Pancreas (tissue), 10 donors: ENCODE results near the gene WDR27. TPM values are rescaled to one million over a fixed set of nuclear protein-coding genes. Genes with fewer than 3 reads are reported as not detected.

Source experiments
- ATAC-seq, 4 donors: fragments of 200-7000 bp; cut with Tn5 transposase; one replicate each; pipeline versions ENCODE4 v1.8.0 to v1.9.1; 2020; ENCODE audit warnings: mild to moderate bottlenecking in 4 of 4, moderate library complexity in 4 of 4
- DNase-seq, 6 donors: peaks; one replicate each; pipeline ENCODE4 v3.0.0-alpha.2; 2020
- FAIRE-seq: peaks from 2 replicates; lab custom pipeline; 2012; peaks lifted over from hg19 to GRCh38; lab: Jason Lieb, UNC
- H3K27ac ChIP-seq, 4 donors: fragments of 200-600 bp; sonication (generic); 1 replicate in 3 of 4; 2 replicates in 1 of 4; pipeline versions ENCODE4 v1.5.0 to v1.8.0; 2020
- H3K27me3 ChIP-seq, 4 donors: fragments of 200-600 bp; one replicate each; pipeline ENCODE4 v1.8.0; 2021
- H3K36me3 ChIP-seq, 3 donors: fragments of 200-600 bp; sonication (generic) in 1 of 3; one replicate each; pipeline versions ENCODE4 v1.5.0 to v1.8.0; 2020 to 2021
- H3K4me1 ChIP-seq, 3 donors: fragments of 200-600 bp; one replicate each; pipeline ENCODE4 v1.8.0; 2021
- H3K4me3 ChIP-seq, 4 donors: fragments of 200-600 bp; sonication (generic) in 2 of 4; one replicate each; pipeline versions ENCODE4 v1.5.0 to v1.8.0; 2020 to 2021
- H3K9me3 ChIP-seq, 4 donors: fragments of 200-600 bp; one replicate each; pipeline ENCODE4 v1.8.0; 2021
- WGBS, 2 donors: extraction: QIAGEN DNeasy Blood & Tissue Kit; methylation state at CpG; one replicate each; pipeline ENCODE4 v1.1.7; 2013; 5-methylcytosine and 5-hydroxymethylcytosine counted together
- intact Hi-C, 3 donors: fragments of 100-400 bp; cut with DNase I; formaldehyde crosslinking; loops; one replicate each; pipeline versions ENCODE4 v1.11.1 to v1.14.2; 2022
- polyA plus RNA-seq, 2 donors: library from polyadenylated mRNA; stranded (reverse); fragments of 200-250 nt; gene quantifications; one replicate each; pipeline ENCODE4 v1.2.3, GENCODE V29; 2013
- total RNA-seq, 6 donors: library from RNA; stranded (reverse); fragmentation: NEBNext Ultra II Directional in 4 of 6; extraction: Animal tissue kit (Norgen Biotek cat#: 25700) in 4 of 6; gene quantifications; one replicate each; pipeline versions ENCODE4 v1.2.1 to v1.2.4, GENCODE V29; 2021 to 2023
- TF ChIP-seq, protein P1 (sequence below), 4 donors: fragments of 200-600 bp; sonication (generic) in 3 of 4; IDR thresholded peaks; one replicate each; pipeline versions ENCODE4 v1.5.0 to v1.8.0; 2021; ENCODE audit warnings: antibody characterized with exemption in 4 of 4
- donor health status: healthy with polysubstance abuse.
- donor health status: DM: no; HTN: no; CAD: no; lungs with moderate emphysema.
- donor health status: DM: no; HTN: no; CAD: no.
- donor health status: control.
- donor health status: control.
- donor health status: Bipolar disorder and iron deficiency.
- donor health status: DM: yes; HTN: yes; CAD: no.
- donor health status: DM: no; HTN: no; CAD: no.
- donor health status: DM: no; HTN: no; CAD: no.
- donor health status: DM: yes; HTN: yes; CAD: no.

The WDR27 gene
- total and polyA plus RNA-seq, 8 donors, result 9.6 to 43.1 (median 16.4) TPM

DNA sequence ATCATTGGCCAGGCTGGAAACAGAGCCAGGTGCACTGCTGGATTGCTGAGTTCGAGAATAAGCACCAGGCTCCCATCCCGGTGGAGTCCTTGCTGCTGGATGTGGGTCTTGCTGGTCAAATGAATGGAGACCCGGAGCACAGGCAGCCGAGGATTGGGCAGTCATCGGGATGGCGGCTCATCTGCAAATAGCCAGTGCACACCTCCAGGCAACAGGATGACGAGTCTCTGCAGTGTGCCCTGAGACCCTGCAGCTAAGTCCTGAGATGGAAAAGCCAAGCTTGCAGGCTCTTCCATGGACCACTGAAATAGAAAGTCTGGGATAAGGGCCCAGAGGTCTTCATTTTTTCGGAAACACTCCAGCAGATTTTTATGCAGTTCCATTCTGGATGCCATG lies 143.5 kb downstream of the WDR27 start:
- FAIRE-seq, result no peak
- WGBS, 2 donors, result 93 to 94% methylated on average over 8 of the region's 8 CpGs

GRCh38 chr6:169557887-169558286 lies 143.9 kb downstream of the WDR27 start:
- intact Hi-C loops, result no loop called here
- no peak overlapping the region for H3K27ac ChIP-seq
- WGBS, 2 donors, result 71 to 90% methylated on average over 1 of the region's 1 CpG

More for the DNA sequence above, 143.5 kb downstream of the WDR27 start:
- no peak for DNase-seq
- TF ChIP-seq, protein P1, sequence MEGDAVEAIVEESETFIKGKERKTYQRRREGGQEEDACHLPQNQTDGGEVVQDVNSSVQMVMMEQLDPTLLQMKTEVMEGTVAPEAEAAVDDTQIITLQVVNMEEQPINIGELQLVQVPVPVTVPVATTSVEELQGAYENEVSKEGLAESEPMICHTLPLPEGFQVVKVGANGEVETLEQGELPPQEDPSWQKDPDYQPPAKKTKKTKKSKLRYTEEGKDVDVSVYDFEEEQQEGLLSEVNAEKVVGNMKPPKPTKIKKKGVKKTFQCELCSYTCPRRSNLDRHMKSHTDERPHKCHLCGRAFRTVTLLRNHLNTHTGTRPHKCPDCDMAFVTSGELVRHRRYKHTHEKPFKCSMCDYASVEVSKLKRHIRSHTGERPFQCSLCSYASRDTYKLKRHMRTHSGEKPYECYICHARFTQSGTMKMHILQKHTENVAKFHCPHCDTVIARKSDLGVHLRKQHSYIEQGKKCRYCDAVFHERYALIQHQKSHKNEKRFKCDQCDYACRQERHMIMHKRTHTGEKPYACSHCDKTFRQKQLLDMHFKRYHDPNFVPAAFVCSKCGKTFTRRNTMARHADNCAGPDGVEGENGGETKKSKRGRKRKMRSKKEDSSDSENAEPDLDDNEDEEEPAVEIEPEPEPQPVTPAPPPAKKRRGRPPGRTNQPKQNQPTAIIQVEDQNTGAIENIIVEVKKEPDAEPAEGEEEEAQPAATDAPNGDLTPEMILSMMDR (IDR thresholded peaks at IDR 0.05), result no peak
- no peaks in the 10 kb centered on the region for H3K4me1 ChIP-seq
- no peak for ATAC-seq
- no peak overlapping the region for H3K27ac ChIP-seq
- H3K36me3 ChIP-seq, result peaks cover 0 to 3% (median 0%) of the 10 kb centered on the region in 3 donors
- H3K27me3 ChIP-seq, result no peaks in the 10 kb centered on the region
- intact Hi-C loops, result no loop called here
- no peaks in the 10 kb centered on the region for H3K9me3 ChIP-seq
- no peak overlapping the region for H3K4me3 ChIP-seq

GRCh38 chr6:169556758-169557548 lies 144.9 kb downstream of the WDR27 start:
- TF ChIP-seq, protein P1 (IDR thresholded peaks at IDR 0.05), result no peak
- intact Hi-C loops, result no loop called here
- ATAC-seq, result no peak
- no peaks in the 10 kb centered on the region for H3K4me1 ChIP-seq
- no peak for FAIRE-seq
- H3K36me3 ChIP-seq, result peaks cover 0 to 3% (median 0%) of the 10 kb centered on the region in 3 donors
- H3K4me3 ChIP-seq, result no peak overlapping the region
- DNase-seq, result no peak
- no peak overlapping the region for H3K27ac ChIP-seq
- no peaks in the 10 kb centered on the region for H3K27me3 ChIP-seq
- no peaks in the 10 kb centered on the region for H3K9me3 ChIP-seq
- 91% methylated on average over 13 of the region's 13 CpGs for WGBS, 2 donors

More at GRCh38 chr6:169557887-169558286, 143.9 kb downstream of the WDR27 start:
- no peak for DNase-seq
- FAIRE-seq, result no peak
- Histone ChIP-seq H3K9me3 (no peaks in the 10 kb centered on the region), H3K27me3 (no peaks in the 10 kb centered on the region), H3K4me3 (no peak overlapping the region), H3K36me3 (peaks cover 0 to 3% (median 0%) of the 10 kb centered on the region in 3 donors), H3K4me1 (no peaks in the 10 kb centered on the region)
- no peak for ATAC-seq
- TF ChIP-seq, protein P1 (IDR thresholded peaks at IDR 0.05), result no peak

- no peak overlapping the region for H3K27ac ChIP-seq
- 82 to 95% methylated on average over 5 of the region's 5 CpGs for WGBS, 2 donors
- DNase-seq (no peak), FAIRE-seq (no peak), ATAC-seq (no peak)
- no peaks in the 10 kb centered on the region for H3K27me3 ChIP-seq
- no peaks in the 10 kb centered on the region for H3K4me1 ChIP-seq
- intact Hi-C loops, result no loop called here
- peaks cover 0 to 3% (median 0%) of the 10 kb centered on the region in 3 donors for H3K36me3 ChIP-seq
- no peaks in the 10 kb centered on the region for H3K9me3 ChIP-seq
- TF ChIP-seq, protein P1 (IDR thresholded peaks at IDR 0.05), result no peak
- H3K4me3 ChIP-seq, result no peak overlapping the region
Measured at GRCh38 chr6:169555971-169556617, 145.7 kb downstream of the WDR27 start.
